ENCODE results near the gene ANTXRL. TPM values are rescaled to one million over a fixed set of nuclear protein-coding genes. Genes with fewer than 3 reads are reported as not detected.
"Not testable (repeated sequence)": the region's sequence is repeated elsewhere in the genome, so short reads cannot be mapped to it uniquely, and the experiment has no call there.

ANTXRL gene
- total and polyA plus RNA-seq, 4 donors = 0.06 TPM; not detected in 3

- DNase-seq (ENCODE audit: low spot score) = peak; percentile 28
- not testable (repeated sequence) for H3K9ac ChIP-seq (ENCODE audit: low read depth in 1 of 2, low read length in 2 of 2); H3K36me3 ChIP-seq (ENCODE audit: control insufficient read depth in 4 of 4, insufficient read depth in 3 of 4, low read depth in 1 of 4, low read length in 3 of 4); H3K4me1 ChIP-seq (ENCODE audit: control insufficient read depth in 4 of 4, insufficient read depth in 4 of 4, low read length in 3 of 4); H3K9me3 ChIP-seq (ENCODE audit: control insufficient read depth in 4 of 4, low read length in 3 of 4); H3K27me3 ChIP-seq (ENCODE audit: control insufficient read depth in 4 of 4, insufficient read depth in 4 of 4, low read length in 3 of 4); H3K4me3 ChIP-seq (ENCODE audit: low read depth in 1 of 3, low read length in 3 of 3); H3K27ac ChIP-seq (ENCODE audit: low read depth in 1 of 2, low read length in 2 of 2)
- WGBS = 92% methylated on average over 7 of the region's 7 CpGs
These were observed 15.8 kb upstream of the ANTXRL start for GRCh38 chr10:46270963-46271530.

DNA sequence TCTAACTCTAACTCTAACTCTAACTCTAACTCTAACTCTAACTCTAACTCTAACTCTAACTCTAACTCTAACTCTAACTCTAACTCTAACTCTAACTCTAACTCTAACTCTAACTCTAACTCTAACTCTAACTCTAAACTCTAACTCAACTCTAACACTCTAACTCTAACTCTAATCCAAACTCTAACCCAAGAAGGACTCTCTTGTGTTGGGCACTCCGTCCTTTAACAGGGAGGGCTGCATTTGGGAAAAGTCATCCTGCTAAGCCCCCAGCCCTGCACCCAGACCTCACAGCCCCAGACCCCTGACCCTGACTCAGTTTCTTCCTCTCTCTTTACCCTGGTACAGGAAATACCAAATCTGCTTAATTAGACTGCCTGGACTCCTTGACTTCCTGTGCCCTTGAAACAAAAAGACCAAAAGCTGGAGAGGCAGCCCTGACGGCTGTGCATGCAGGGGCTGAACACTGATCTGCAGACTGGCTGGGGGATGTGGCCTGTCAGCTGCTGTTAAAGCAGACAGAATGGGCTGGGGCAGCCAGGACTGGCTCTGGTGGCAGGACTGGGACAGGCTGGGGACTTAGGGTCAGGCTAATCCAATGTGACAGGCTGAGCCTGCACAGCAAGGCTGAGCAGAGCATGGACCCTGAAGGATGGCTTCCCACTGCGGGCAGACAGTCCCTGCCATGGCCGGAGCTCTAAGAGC, 14.8 kb upstream of the ANTXRL start:
- H3K4me1 ChIP-seq (ENCODE audit: control insufficient read depth in 4 of 4, insufficient read depth in 4 of 4, low read length in 3 of 4); H3K9me3 ChIP-seq (ENCODE audit: control insufficient read depth in 4 of 4, low read length in 3 of 4); H3K27ac ChIP-seq (ENCODE audit: low read depth in 1 of 2, low read length in 2 of 2); H3K27me3 ChIP-seq (ENCODE audit: control insufficient read depth in 4 of 4, insufficient read depth in 4 of 4, low read length in 3 of 4); H3K36me3 ChIP-seq (ENCODE audit: control insufficient read depth in 4 of 4, insufficient read depth in 3 of 4, low read depth in 1 of 4, low read length in 3 of 4); H3K4me3 ChIP-seq (ENCODE audit: low read depth in 1 of 3, low read length in 3 of 3); H3K9ac ChIP-seq (ENCODE audit: low read depth in 1 of 2, low read length in 2 of 2): not testable (repeated sequence)
- 41% methylated on average over 4 of the region's 4 CpGs for WGBS
- DNase-seq (ENCODE audit: low spot score) = peak; percentile 33

DNA sequence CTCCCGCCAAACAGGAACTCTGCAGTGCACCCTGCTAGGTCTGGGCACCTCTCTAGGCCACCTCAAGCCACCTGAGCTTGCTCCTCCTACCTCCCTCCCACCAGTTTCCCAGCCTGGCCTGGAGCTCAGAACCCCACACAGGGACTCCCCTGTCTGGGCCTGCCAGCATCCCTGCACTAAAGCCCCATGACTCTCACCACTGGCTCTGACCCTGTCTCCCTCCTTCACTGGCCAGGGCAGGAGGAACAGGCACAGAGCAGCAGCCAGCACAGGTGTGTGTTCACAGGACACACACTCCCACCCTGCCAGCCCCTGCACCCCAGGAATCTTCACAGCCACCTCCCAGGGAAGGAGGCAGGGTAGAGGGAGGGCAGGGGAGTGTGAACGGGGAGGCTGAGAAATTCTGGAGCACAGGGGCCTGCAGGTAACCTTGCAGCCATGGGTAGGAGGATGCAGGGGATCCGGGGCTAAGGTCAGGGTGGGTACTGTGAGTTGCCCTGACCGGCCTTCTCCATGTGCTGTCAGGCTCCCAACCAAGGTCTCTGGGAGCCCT, 13.9 kb upstream of the ANTXRL start:
- Histone ChIP-seq H3K27ac (ENCODE audit: low read depth in 1 of 2, low read length in 2 of 2) (no peak overlapping the region), H3K27me3 (ENCODE audit: control insufficient read depth in 4 of 4, insufficient read depth in 4 of 4, low read length in 3 of 4) (no peaks in the 10 kb centered on the region), H3K9ac (ENCODE audit: low read depth in 1 of 2, low read length in 2 of 2) (no peak overlapping the region), H3K36me3 (ENCODE audit: control insufficient read depth in 4 of 4, insufficient read depth in 3 of 4, low read depth in 1 of 4, low read length in 3 of 4) (no peaks in the 10 kb centered on the region), H3K9me3 (ENCODE audit: control insufficient read depth in 4 of 4, low read length in 3 of 4) (no peaks in the 10 kb centered on the region), H3K4me3 (ENCODE audit: low read depth in 1 of 3, low read length in 3 of 3) (no peak overlapping the region), H3K4me1 (ENCODE audit: control insufficient read depth in 4 of 4, insufficient read depth in 4 of 4, low read length in 3 of 4) (no peaks in the 10 kb centered on the region)
- 70% methylated on average over 4 of the region's 4 CpGs for WGBS
- TF ChIP-seq HNF4G (IDR thresholded peaks at IDR 0.05) = no peak
- no peak for DNase-seq (ENCODE audit: low spot score)

DNA sequence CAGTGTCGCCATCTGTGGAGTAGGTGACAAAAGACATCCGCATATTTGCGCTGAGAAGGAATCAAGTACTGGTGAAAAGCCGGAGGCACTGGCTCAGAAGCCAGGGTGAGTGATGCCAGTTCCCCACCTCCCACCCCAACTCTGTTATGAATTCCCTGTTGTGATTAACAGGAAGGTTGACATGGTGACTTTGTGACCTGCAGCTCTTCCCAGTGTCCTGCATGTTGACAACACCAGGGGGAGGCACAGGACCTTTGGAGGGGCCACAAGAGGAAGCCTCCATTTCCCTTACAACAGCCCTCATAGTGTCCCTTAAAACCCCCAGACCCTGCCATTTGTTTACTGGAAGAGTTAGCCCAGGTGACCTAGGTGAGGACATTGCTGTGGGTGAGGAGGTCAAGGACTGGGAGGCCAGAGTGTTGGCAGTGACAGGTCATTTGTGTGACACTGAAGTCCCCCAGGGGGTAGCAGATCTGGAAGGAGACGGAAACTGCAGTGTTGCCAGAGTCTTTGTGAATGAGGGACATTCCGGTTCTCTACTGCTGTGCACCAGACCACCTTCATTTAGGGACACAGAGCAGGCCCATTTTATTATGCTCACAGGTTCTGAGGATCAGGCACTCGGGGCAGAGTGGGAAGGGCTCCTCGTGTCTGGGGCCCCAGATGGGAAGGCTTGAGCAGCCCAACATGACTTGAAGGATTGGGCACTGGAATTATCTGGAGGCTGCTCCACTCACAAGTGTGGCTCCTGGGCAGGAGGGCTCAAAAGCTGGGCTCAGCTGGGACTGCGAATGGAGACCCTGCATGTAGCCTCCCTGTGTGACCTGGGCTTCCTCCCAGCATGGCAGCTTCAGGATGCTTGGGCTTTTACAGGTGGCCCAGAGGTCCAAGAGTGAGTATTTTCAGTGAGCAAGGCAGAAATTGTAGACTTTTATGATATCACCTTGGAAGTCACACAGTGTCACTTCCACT, 13.0 kb upstream of the ANTXRL start:
- no peaks in the 10 kb centered on the region for H3K36me3 ChIP-seq (ENCODE audit: control insufficient read depth in 4 of 4, insufficient read depth in 3 of 4, low read depth in 1 of 4, low read length in 3 of 4)
- H3K4me1 ChIP-seq (ENCODE audit: control insufficient read depth in 4 of 4, insufficient read depth in 4 of 4, low read length in 3 of 4) = no peaks in the 10 kb centered on the region
- no peaks in the 10 kb centered on the region for H3K9me3 ChIP-seq (ENCODE audit: control insufficient read depth in 4 of 4, low read length in 3 of 4)
- H3K4me3 ChIP-seq (ENCODE audit: low read depth in 1 of 3, low read length in 3 of 3) = no peak overlapping the region
- TF ChIP-seq GABPA (IDR thresholded peaks at IDR 0.05 in 1 of 2, conservative IDR thresholded peaks at IDR 0.05 in 1 of 2) = no peak
- TF ChIP-seq CTCF (IDR thresholded peaks at IDR 0.05; ENCODE audit: low read depth, low read length, missing input control) = peak; percentile 21
- H3K9ac ChIP-seq (ENCODE audit: low read depth in 1 of 2, low read length in 2 of 2) = no peak overlapping the region
- no peak overlapping the region for H3K27ac ChIP-seq (ENCODE audit: low read depth in 1 of 2, low read length in 2 of 2)
- no peaks in the 10 kb centered on the region for H3K27me3 ChIP-seq (ENCODE audit: control insufficient read depth in 4 of 4, insufficient read depth in 4 of 4, low read length in 3 of 4)
- 83% methylated on average over 9 of the region's 9 CpGs for WGBS
- DNase-seq (ENCODE audit: low spot score) = no peak
